Measurements from ENCODE around the gene RAB11FIP4. TPM values are rescaled to one million over a fixed set of nuclear protein-coding genes. Genes with fewer than 3 reads are reported as not detected.

The RAB11FIP4 gene
- total and polyA plus RNA-seq, 12 donors, result 0.48 to 3.8 (median 2.3) TPM

DNA sequence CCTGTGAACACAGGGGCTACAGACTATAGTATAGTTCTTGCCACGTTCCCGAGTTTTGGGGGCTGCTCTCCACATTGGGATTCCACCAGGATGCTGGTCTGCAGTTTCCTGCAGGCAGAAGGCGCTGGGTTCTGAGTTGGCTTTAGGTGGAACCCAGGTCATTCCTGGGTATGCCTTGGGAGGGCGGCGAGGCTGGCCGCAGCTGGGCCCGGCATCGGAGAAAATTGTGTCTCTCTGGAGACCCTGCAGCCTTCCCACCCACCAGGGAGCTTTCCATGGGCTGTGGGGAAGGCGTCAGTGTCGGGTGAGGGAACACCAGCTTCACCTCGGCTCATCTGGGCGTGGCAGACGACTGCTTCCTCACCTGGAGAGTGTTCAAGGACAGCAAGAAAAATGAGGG lies 183.6 kb downstream of the RAB11FIP4 start:
- Histone ChIP-seq H3K27ac (no peak overlapping the region), H3K9me3 (replicated peaks in 1 of 3) (no peaks in the 10 kb centered on the region), H3K4me1 (replicated peaks in 1 of 2) (peaks cover 0 to 12% of the 10 kb centered on the region in 2 donors), H3K27me3 (no peaks in the 10 kb centered on the region), H3K4me3 (no peak overlapping the region), H3K36me3 (replicated peaks in 1 of 2) (no peaks in the 10 kb centered on the region)
- TF ChIP-seq CTCF (IDR thresholded peaks at IDR 0.05) (no peak), POLR2A (IDR thresholded peaks at IDR 0.05) (no peak)
- WGBS, 4 donors, result 84 to 95% (median 91%) methylated on average over 12 to 13 of the region's 13 CpGs
- intact Hi-C loops (cut with DNase I), result no loop called here
- DNase-seq, result no peak

- DNase-seq, result peak in 2 of 7 donors; percentile 44 to 67
- intact Hi-C loops (cut with DNase I), result no loop called here
- Histone ChIP-seq H3K4me3 (no peak overlapping the region), H3K9me3 (replicated peaks in 1 of 3) (no peaks in the 10 kb centered on the region), H3K27ac (peak overlapping the region in 1 of 5 donors; percentile 5), H3K27me3 (no peaks in the 10 kb centered on the region), H3K36me3 (replicated peaks in 1 of 2) (no peaks in the 10 kb centered on the region), H3K4me1 (replicated peaks in 1 of 2) (peaks cover 6 to 51% of the 10 kb centered on the region in 2 donors)
- WGBS, 4 donors, result 59 to 74% (median 64%) methylated on average over 4 of the region's 4 CpGs
- TF ChIP-seq CTCF (IDR thresholded peaks at IDR 0.05), result no peak
Observed at GRCh38 chr17:31579265-31579664, 187.8 kb downstream of the RAB11FIP4 start.

GRCh38 chr17:31580316-31580705 lies 188.8 kb downstream of the RAB11FIP4 start:
- Histone ChIP-seq H3K36me3 (replicated peaks in 1 of 2) (no peaks in the 10 kb centered on the region), H3K4me1 (replicated peaks in 1 of 2) (peaks cover 6 to 56% of the 10 kb centered on the region in 2 donors), H3K27ac (peak overlapping the region in 3 of 5 donors; percentile 48 to 93 (median 79)), H3K9me3 (replicated peaks in 1 of 3) (no peaks in the 10 kb centered on the region), H3K27me3 (no peaks in the 10 kb centered on the region), H3K4me3 (no peak overlapping the region)
- 73 to 85% (median 75%) methylated on average over 3 of the region's 3 CpGs for WGBS, 4 donors
- no peak for DNase-seq
- TF ChIP-seq CTCF (IDR thresholded peaks at IDR 0.05) (no peak), POLR2A (IDR thresholded peaks at IDR 0.05) (no peak)
- intact Hi-C loops (cut with DNase I), result no loop called here

DNA sequence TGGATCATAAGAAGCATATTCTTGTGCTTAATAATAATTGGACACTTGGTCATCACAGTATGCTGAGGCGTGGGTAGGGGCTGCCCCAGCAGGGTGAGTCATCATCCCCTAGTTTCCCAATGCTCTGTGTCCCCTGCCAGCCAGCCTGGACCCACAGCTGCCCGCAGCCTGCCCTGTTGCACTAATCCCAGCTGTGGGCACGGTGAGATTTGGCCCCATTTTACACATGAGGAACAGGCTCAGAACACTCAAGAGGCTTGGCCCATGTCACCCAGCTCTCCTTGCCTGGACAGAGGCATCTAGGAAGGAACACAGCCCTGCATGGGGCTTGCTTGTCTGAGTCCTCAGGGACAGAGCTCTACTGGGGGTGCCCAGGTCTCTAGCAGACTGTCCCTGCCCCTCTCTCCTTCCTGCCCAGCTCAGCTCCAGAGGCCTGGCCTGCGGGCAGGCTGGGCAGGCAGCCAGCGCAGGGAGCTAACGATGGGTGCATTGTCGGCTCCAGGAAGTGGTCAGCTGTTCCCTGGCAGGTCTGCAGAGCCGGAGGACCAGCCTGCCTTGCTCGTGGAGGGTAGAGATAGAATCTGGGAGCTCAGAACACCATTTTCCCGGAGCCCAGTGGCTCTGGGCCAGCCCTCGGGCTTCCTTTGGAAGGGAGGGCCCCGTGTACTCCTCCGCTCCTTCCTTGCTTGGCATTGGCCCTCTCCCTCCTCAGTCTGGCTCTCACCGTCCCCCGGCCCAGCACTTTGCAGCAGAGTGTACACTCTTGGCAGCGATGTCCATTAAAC lies 189.4 kb downstream of the RAB11FIP4 start:
- intact Hi-C loops (cut with DNase I), result no loop called here
- no peaks in the 10 kb centered on the region for H3K9me3 ChIP-seq (replicated peaks in 1 of 3)
- peak; percentile 40 to 86 (median 61) for DNase-seq
- peak overlapping the region; percentile 47 to 93 (median 57) for H3K27ac ChIP-seq
- H3K4me1 ChIP-seq (replicated peaks in 1 of 2), result peaks cover 6 to 56% of the 10 kb centered on the region in 2 donors
- H3K27me3 ChIP-seq, result no peaks in the 10 kb centered on the region
- H3K4me3 ChIP-seq, result no peak overlapping the region
- WGBS, 4 donors, result 49 to 64% (median 52%) methylated on average over 4 to 16 of the region's 16 CpGs
- no peak for TF ChIP-seq POLR2A (IDR thresholded peaks at IDR 0.05)
- no peak for TF ChIP-seq CTCF (IDR thresholded peaks at IDR 0.05)
- no peaks in the 10 kb centered on the region for H3K36me3 ChIP-seq (replicated peaks in 1 of 2)
